Measurements from ENCODE around the gene BBOX1. TPM values are rescaled to one million over a fixed set of nuclear protein-coding genes. Genes with fewer than 3 reads are reported as not detected.
"Not testable (repeated sequence)": the region's sequence is repeated elsewhere in the genome, so short reads cannot be mapped to it uniquely, and the experiment has no call there.

The BBOX1 gene
- total RNA-seq, 2 donors from 2014 or later = not detected

DNA sequence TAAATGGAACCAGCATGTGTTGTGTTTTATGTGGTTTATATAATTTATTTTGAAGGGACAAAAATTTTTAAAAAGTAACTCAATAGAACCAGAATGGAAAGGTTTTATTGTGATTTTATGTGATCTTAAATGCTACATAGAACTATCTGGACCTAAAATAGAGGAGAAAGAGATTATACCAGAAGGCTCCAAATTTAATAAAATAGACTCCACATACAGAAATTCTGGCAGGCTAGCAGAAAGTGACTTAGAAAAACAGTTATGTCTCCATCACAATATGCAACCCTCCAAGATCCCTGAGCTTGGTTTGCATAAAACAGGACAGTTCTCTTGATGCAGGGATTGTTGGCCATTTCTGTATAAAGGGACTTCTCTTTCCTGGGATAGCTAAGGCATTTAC, 107.9 kb downstream of the BBOX1 start:
- Mint-ChIP-seq H3K27me3 (no peaks in the 10 kb centered on the region), H3K4me3 (no peak overlapping the region), H3K4me1 (no peaks in the 10 kb centered on the region), H3K36me3 (ENCODE audit: low read depth) (no peaks in the 10 kb centered on the region), H3K9me3 (no peaks in the 10 kb centered on the region), H3K27ac (no peak overlapping the region)
- ATAC-seq (replicated peaks) = no peak

DNA sequence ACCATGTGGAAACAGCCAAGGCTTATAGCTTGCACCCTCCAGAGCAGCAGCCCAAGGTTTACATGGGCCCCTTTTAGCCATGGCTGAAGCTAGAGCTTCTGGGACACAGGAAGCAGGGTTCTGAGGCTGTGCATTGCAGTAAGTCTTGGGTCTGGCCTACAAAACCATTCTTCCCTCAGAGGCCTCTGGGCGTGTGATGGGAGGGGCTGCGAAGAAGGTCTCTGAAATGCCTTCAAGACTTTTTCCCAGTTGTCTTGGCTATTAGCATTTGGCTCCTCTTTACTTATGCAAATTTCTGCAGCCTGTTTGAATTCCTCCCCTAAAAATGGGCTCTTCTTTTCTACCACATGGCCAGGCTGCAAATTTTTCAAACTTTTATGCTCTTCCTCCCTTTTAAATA, 109.5 kb downstream of the BBOX1 start:
- no peak for ATAC-seq (replicated peaks)
- Mint-ChIP-seq H3K27ac (no peak overlapping the region), H3K9me3 (no peaks in the 10 kb centered on the region), H3K4me1 (no peaks in the 10 kb centered on the region), H3K27me3 (no peaks in the 10 kb centered on the region), H3K4me3 (no peak overlapping the region), H3K36me3 (ENCODE audit: low read depth) (no peaks in the 10 kb centered on the region)

DNA sequence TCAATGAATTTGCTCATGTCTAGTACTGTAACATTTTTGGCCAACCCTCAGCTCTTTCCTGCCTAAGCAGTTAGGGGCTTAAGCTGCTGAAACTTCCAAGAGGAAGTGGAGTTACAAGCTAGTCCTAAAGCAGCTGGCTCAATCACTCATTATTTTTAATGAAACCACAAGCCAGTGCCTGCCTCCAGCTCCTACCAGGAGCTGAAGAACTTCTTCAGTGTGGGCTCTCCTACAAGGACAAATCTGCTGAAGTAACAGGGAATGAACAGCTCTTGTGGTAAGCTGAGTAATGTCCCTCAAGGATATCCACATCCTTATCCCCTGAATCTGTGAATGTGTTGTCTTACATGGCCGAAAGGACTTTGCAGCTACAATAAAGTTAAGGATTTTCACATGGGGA, 112.5 kb downstream of the BBOX1 start:
- Mint-ChIP-seq H3K27me3 (no peaks in the 10 kb centered on the region), H3K9me3 (no peaks in the 10 kb centered on the region), H3K27ac (no peak overlapping the region), H3K4me1 (no peaks in the 10 kb centered on the region), H3K4me3 (no peak overlapping the region), H3K36me3 (ENCODE audit: low read depth) (no peaks in the 10 kb centered on the region)
- no peak for ATAC-seq (replicated peaks)

DNA sequence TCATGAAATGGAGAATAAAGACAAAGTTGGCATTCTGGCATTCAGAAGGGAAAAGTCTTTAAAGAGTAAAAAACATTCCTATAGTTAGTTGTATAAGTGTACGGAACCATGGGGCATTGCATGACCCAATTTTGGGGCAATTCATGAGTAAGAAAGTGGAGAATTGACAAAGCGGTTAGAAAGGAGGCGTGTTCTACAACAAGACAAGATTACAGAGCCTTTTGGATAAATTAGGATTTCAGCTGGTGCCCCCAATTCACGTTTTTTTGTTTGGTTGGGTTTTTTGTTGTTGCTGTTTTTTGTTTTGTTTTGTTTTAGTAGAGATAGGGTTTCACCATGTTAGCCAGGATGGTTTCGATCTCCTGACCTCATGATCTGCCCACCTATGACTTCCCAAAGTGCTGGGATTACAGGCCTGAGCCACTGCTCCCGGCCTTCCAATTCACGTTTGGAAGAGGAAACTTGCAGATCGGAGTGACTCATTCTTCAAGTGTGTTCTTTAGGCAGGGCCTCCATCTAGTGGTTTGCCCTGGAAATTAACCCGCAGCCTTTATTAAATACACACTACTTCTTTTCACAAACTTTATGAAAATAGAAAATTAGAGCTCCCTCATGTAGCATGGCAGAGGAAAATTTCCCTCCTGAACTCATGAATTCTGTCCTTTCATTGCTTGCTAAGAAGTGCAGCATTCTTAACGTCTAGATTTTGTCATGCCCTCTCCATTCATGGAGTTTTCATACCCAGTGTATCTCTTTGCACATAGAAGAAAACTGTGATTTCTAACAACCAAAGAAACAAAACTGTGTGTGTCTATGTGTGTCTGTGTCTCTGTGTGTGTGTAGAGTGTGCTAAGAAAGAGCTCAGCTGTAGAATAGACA, 118.1 kb downstream of the BBOX1 start:
- ATAC-seq (replicated peaks) = no peak
- peaks cover 9% of the 10 kb centered on the region for H3K27me3 Mint-ChIP-seq
- no peaks in the 10 kb centered on the region for H3K36me3 Mint-ChIP-seq (ENCODE audit: low read depth)

DNA sequence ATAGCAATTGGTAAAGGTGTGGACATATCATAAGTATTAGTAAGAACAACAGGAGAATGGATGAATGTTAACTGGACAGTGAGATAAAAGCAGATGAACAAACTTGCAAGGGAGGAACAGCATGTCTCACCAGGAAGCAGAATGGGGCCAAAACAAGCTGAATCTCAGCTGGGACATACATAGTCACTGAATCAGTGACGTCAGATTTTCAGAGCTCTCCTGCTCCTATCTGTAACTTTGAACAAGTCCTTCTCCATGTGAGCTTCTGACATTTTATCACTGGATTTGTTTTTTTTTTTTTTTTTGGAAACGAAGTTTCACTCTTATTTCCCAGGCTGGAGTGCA, 118.7 kb downstream of the BBOX1 start:
- Mint-ChIP-seq H3K4me3 (no peak overlapping the region), H3K36me3 (ENCODE audit: low read depth) (no peaks in the 10 kb centered on the region), H3K27me3 (peaks cover 9% of the 10 kb centered on the region), H3K27ac (no peak overlapping the region), H3K9me3 (no peaks in the 10 kb centered on the region), H3K4me1 (no peaks in the 10 kb centered on the region)
- no peak for ATAC-seq (replicated peaks)

More for the DNA sequence above, 118.1 kb downstream of the BBOX1 start:
- no peaks in the 10 kb centered on the region for H3K4me1 Mint-ChIP-seq
- no peak overlapping the region for H3K27ac Mint-ChIP-seq
- H3K9me3 Mint-ChIP-seq = no peaks in the 10 kb centered on the region
- H3K4me3 Mint-ChIP-seq = no peak overlapping the region

DNA sequence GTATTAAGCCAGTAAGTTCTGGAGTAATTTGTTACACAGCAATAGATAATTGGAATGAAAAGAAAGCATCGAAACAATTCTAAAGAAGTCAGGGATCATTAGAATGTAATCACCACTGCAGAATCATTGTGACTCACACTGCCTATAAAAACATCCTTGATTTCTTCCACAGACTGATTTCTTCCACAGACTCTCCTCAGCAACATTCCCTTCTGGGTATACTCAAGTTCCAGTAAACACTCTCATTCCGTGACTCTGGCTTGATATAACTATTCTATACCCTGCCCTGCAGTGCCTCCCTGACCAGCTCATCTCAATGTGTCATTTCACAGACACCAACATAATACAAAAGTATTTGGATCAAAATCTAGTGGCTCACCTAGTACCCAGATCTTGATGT, 120.5 kb downstream of the BBOX1 start:
- no peaks in the 10 kb centered on the region for H3K9me3 Mint-ChIP-seq
- peaks cover 9% of the 10 kb centered on the region for H3K27me3 Mint-ChIP-seq
- no peaks in the 10 kb centered on the region for H3K4me1 Mint-ChIP-seq
- no peak for ATAC-seq (replicated peaks)
- no peak overlapping the region for H3K4me3 Mint-ChIP-seq
- no peak overlapping the region for H3K27ac Mint-ChIP-seq
- no peaks in the 10 kb centered on the region for H3K36me3 Mint-ChIP-seq (ENCODE audit: low read depth)

DNA sequence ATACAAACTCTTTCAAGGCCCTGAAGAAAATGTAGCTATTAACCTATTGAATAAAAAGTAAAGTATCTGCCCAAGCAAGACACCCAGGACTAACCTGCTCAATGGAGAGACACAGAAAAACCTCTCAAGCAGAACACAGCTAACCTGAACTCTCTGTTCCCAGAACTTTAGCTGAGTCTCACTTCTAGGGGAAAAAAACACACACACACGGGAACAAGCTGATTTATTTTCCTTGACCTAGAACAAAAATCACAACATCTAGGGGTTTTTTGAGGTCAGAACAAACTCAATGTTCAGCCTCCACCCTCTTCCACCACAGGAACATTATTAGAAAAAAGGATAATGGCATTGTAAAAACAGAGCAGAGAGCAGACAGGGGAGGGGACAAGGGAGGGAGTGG, 121.6 kb downstream of the BBOX1 start:
- Mint-ChIP-seq H3K36me3 (ENCODE audit: low read depth) (no peaks in the 10 kb centered on the region), H3K9me3 (no peaks in the 10 kb centered on the region), H3K27me3 (peaks cover 9% of the 10 kb centered on the region), H3K4me1 (no peaks in the 10 kb centered on the region), H3K27ac (no peak overlapping the region), H3K4me3 (no peak overlapping the region)
- ATAC-seq (replicated peaks) = no peak

DNA sequence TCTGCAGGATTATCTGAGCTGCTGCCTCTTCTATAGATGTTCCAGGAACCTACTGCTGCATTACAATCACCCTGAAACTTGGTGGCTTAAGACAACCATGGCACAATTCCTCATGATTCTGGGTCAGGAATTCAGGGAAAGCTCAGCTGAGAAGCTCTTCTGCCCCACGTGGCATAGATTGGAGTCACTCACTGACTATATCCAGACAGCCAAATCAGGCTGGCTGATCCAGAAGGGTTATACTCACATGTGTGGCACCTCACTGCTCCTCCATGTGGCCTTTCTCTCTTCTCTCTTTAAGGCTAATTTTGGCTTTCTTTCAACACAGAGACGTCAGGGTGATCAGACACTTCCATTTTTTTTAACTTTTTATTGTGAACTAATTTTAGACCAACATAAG, 125.5 kb downstream of the BBOX1 start:
- Mint-ChIP-seq H3K4me3 (no peak overlapping the region), H3K4me1 (no peaks in the 10 kb centered on the region), H3K27ac (no peak overlapping the region), H3K36me3 (ENCODE audit: low read depth) (no peaks in the 10 kb centered on the region), H3K27me3 (no peaks in the 10 kb centered on the region), H3K9me3 (no peaks in the 10 kb centered on the region)
- no peak for ATAC-seq (replicated peaks)

DNA sequence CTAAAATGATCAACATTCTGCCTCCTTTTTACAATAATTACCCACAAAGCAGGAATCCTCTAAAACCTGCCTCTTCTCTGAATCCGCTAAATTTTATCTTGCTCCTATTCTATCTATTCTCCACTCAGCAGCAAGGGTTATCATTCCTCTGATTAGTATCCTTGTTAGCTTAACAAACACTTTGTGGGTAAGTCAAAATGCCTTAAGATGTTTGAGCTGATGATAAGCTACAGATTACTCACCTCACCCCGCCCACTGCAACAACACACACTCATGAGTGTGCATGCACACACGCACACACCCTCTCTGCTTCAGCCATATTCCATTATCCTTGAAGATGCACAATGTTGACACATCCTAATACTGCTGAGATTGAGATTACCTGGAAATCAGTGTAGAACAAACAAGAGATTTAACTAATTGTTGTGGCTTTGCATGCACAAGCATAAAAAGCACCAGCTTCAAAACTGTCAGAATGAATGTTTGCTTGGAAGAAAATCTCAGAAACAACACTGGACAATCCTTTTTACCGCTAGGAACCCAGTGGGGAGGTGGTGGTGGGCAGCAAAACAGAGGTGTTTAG, 130.9 kb downstream of the BBOX1 start:
- no peaks in the 10 kb centered on the region for H3K9me3 Mint-ChIP-seq
- H3K4me1 Mint-ChIP-seq = no peaks in the 10 kb centered on the region
- no peak overlapping the region for H3K4me3 Mint-ChIP-seq
- ATAC-seq (replicated peaks) = no peak
- no peaks in the 10 kb centered on the region for H3K36me3 Mint-ChIP-seq (ENCODE audit: low read depth)
- peaks cover 8% of the 10 kb centered on the region for H3K27me3 Mint-ChIP-seq
- H3K27ac Mint-ChIP-seq = no peak overlapping the region

DNA sequence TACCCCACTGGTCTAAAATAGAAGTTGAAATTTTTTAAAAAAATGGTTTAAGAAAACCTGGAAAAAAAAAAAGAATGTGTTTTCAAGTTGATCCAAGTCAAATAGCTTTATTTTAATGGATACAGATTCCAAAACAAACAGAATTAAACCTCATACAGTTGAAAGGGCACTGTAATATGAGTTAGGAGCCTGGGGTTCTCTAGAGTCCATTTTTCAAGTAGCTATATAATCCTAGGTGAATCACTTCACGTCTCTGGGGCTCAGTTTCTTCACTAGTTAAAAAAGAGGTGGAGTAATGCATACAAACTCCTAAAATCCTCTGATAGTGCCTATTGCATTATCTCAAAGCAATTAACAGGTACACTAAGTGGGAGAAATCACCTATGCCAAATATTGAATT, 132.9 kb downstream of the BBOX1 start:
- Mint-ChIP-seq H3K27me3 (peaks cover 16% of the 10 kb centered on the region), H3K4me3 (no peak overlapping the region), H3K4me1 (no peaks in the 10 kb centered on the region), H3K36me3 (ENCODE audit: low read depth) (no peaks in the 10 kb centered on the region), H3K27ac (no peak overlapping the region), H3K9me3 (no peaks in the 10 kb centered on the region)
- ATAC-seq (replicated peaks) = no peak

DNA sequence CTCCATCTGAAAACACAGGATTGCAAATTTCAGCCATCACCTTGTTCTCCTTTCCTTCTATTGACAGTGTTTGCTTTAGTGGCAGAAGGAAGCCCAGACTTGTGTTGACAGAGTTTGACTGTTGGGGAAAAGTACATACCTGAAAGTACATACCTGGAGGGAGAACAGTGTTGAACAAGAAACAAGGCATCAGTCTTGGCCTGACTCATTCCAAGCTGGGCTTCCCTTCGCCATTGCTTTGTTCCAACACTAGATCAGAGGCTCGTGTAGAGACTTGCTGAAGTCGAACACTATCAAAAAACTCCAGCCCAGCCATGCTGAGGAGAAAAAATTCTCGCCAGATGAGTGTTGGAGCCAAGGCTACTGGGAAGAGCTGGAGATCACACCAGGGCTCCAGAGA, 133.4 kb downstream of the BBOX1 start:
- no peaks in the 10 kb centered on the region for H3K9me3 Mint-ChIP-seq
- no peaks in the 10 kb centered on the region for H3K4me1 Mint-ChIP-seq
- H3K27ac Mint-ChIP-seq = no peak overlapping the region
- no peak overlapping the region for H3K4me3 Mint-ChIP-seq
- peaks cover 16% of the 10 kb centered on the region for H3K27me3 Mint-ChIP-seq
- H3K36me3 Mint-ChIP-seq (ENCODE audit: low read depth) = no peaks in the 10 kb centered on the region
- no peak for ATAC-seq (replicated peaks)

DNA sequence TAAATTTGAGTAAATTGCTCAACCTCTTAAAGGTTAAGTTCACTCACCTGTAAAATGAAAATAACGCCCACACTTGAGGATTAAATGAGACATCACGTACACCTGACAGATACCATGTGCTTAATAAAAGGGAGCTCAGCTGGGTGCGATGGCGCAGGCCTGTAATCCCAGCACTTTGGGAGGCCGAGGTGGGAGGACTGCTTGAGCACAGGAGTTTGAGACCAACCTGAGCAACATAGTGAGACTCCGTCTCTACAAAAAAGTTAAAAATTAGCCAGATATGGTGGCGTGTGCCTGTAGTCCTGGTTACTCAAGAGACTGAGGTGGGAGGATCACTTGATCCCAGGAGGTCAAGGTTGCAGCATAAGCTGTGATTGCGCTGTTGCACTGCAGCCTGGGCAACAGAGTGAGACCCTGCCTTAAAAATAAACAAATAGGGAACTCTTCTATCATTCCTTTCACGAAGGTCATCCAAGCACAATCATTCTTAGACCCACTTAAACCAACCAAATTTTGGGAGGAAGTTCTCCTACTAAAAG, 134.1 kb downstream of the BBOX1 start:
- Mint-ChIP-seq H3K9me3 (no peaks in the 10 kb centered on the region), H3K4me1 (no peaks in the 10 kb centered on the region), H3K36me3 (ENCODE audit: low read depth) (no peaks in the 10 kb centered on the region), H3K27ac (no peak overlapping the region), H3K4me3 (no peak overlapping the region), H3K27me3 (peaks cover 16% of the 10 kb centered on the region)
- no peak for ATAC-seq (replicated peaks)

DNA sequence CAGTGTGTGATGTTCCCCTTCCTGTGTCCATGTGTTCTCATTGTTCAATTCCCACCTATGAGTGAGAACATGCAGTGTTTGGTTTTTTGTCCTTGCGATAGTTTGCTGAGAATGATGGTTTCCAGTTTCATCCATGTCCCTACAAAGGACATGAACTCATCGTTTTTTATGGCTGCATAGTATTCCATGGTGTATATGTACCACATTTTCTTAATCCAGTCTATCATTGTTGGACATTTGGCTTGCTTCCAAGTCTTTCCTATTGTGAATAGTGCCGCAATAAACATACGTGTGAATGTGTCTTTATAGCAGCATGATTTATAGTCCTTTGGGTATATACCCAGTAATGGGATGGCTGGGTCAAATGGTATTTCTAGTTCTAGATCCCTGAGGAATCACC, 134.9 kb downstream of the BBOX1 start:
- H3K27ac Mint-ChIP-seq; H3K4me1 Mint-ChIP-seq; H3K36me3 Mint-ChIP-seq (ENCODE audit: low read depth); H3K4me3 Mint-ChIP-seq; ATAC-seq (replicated peaks); H3K9me3 Mint-ChIP-seq: not testable (repeated sequence)
- H3K27me3 Mint-ChIP-seq = peaks cover 16% of the 10 kb centered on the region
